ENCODE measurements around the gene S100A9. TPM values are rescaled to one million over a fixed set of nuclear protein-coding genes. Genes with fewer than 3 reads are reported as not detected.

The S100A9 gene
- total RNA-seq, 1 experiment from 2014 or later = 1.8 TPM

DNA sequence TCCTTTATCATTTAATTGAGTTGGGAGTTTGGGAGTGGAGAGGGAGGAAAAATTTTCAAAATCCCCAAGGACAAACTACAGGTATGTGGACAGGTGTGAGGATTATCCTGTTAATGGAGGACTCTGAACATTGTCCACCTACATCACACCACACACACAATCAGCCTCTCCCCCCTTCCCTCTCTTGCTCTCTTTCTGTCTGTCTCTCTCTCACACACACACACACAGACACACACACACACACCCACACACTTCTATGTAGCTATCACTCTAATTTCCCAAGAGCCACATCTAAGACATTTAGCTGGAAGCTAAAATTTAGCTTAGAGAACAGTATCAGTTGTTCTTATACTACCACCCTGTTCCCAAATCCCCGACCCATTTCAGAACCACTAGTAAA, 31.7 kb downstream of the S100A9 start:
- DNase-seq (ENCODE audit: low spot score) = no peak

DNA sequence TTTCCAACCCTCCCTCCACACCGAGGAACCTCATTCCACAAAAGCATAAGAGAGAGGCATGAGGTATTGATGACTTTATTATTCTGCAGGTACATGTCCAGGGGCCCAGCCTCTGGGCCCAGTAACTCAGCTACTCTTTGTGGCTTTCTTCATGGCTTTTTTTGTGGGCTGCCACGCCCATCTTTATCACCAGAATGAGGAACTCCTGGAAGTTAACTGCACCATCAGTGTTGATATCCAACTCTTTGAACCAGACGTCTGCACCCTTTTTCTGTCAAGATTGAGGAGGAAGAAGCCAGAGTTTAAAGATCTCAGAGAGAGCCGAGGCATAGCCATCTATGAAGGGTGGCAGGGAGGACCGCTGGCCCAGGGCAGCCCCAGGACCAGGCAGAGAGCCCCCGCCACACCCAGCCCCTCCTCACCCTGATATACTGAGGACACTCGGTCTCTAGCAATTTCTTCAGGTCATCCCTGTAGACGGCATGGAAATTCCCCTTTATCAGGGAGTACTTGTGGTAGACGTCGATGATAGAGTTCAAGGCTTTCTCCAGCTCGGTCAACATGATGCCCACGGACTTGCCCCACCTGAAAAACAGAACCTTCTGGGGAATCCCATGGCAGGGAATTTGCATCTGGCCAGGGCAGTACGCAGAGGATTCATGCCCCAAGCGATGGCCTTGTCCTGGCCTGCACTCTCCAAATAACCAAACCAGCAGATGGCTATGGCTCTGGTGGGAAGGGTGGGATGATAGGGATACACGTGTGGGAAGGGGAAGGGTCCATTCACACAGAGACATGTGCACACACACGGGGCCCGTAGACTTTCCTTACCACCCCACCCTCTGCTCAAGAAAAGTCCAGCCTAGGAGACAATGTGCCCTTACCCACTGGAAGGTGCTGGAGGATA, 32.6 kb downstream of the S100A9 start:
- no peak for DNase-seq (ENCODE audit: low spot score)

DNA sequence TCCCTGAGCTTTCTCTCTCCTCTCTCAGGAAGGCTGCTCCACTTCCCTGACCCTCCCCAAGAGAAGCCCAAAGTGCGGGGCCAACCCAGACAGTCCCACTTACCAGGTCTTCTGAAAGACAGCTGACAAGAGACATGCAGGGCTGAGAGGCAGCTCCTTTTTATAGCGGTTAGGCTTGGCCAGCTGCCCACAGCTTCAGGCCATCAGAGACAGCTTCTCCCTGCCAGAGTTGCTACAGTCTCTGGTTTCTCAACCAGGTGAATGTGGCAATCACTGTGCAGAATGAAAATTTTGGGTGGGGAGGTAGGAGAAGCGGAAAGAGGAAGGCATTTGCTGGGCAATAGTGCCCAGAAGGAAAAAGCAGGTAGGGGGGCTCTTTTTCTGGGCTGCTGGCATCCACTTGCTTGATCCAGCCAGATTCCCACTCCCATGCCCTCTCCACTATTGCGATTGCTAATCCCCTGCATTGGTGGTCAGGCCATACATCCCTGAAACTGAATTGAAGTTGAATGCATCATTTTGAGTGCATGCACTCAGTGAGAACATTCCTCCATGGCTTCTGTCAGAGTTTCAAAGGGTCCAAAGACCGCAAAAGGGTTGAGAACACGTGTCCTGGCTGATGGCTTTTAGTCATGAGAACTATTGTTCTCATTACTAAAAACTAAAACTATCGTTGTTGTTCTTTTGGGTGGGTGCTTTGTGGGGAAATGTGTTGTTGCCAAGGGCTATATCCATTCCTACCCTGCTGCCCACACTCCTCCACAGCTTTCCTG, 33.5 kb downstream of the S100A9 start, which contains the start of gene S100A8:
TSS of gene S100A8 (minus strand) at position 136 of the 773 bp plus-strand sequence. CDS start 538 bp downstream, outside the sequence.
- DNase-seq (ENCODE audit: low spot score) = no peak

DNA sequence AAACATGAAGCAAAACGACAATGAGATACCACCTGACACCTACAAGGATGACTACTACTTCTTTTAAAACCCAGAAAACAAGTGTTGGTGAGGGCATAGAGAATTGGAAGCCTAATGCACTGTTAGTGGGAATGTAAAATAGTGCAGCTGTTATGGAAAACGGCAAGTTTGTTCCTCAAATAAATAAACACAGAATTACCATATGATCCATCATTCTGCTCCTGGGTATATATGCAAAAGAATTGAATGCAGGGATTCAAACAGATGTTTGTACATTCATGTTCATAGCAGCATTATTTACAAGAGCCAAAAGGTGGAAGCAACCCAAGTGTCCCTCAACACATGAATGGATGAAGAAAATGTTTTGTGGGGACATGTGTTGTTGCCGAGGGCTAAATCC, 34.6 kb downstream of the S100A9 start:
- no peak for DNase-seq (ENCODE audit: low spot score)

DNA sequence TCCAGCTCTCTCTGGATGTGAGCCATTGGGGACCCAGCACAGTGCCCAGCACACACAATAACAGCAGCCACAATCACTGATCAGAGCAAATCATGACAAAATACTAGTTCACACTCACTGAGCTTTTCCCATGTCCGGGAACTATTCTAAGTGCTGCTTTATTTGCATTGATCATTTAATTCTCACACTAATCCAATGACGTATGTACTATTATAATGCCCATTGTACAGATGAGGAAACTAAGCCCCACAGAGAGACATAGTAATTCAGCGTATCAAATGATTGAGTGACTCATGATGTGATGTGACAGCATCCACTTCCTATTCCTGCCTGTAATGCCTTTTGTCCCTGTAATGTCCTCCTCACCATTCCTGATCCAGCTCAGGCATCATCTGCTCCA, 35.2 kb downstream of the S100A9 start:
- no peak for DNase-seq (ENCODE audit: low spot score)

- no peak for DNase-seq (ENCODE audit: low spot score)
Observed at GRCh38 chr1:153393926-153394325, 36.3 kb downstream of the S100A9 start.

DNA sequence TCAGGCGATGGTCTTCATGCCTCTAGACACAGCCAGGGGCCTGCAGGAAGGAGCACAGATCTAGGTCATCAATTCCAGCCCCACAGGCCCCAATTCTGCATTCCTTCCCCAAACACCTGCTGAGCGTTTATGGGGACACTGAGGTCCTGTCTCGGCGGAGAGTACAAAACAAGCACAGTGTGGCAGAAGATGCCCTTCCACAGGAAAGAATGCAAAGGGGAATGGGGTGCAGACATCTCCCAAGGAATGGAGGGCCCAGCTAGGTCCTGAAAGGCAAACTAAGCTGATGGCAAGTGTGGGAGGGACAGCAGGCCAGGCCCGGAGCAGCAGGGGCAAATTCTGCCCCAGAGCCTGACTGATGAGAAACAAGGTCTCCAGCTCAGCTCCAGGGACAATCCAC, 36.7 kb downstream of the S100A9 start:
- DNase-seq (ENCODE audit: low spot score) = no peak

- DNase-seq (ENCODE audit: low spot score) = no peak
Observed at GRCh38 chr1:153395136-153395685, 37.6 kb downstream of the S100A9 start.

DNA sequence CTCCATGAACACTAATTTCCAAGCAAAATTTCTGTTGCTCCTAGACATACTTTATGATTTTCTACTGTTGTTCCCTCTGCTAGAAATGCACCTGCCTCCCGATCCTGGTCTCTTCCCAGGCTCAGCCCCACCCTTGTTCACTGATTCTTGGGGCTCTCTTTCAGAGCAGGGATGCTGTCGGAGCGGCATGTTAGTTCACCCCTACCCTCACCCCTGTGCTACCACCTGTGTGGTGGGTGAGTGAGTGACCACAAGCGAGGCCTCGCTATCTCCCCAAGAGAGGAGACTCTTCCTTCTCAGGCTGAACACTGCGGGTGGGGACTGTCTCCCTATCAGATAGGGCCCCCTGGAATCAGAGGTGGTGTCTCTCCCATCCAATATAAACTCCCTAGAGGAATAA, 38.1 kb downstream of the S100A9 start:
- DNase-seq (ENCODE audit: low spot score) = no peak

GRCh38 chr1:153396461-153396860, 38.8 kb downstream of the S100A9 start:
- DNase-seq (ENCODE audit: low spot score) = no peak

DNA sequence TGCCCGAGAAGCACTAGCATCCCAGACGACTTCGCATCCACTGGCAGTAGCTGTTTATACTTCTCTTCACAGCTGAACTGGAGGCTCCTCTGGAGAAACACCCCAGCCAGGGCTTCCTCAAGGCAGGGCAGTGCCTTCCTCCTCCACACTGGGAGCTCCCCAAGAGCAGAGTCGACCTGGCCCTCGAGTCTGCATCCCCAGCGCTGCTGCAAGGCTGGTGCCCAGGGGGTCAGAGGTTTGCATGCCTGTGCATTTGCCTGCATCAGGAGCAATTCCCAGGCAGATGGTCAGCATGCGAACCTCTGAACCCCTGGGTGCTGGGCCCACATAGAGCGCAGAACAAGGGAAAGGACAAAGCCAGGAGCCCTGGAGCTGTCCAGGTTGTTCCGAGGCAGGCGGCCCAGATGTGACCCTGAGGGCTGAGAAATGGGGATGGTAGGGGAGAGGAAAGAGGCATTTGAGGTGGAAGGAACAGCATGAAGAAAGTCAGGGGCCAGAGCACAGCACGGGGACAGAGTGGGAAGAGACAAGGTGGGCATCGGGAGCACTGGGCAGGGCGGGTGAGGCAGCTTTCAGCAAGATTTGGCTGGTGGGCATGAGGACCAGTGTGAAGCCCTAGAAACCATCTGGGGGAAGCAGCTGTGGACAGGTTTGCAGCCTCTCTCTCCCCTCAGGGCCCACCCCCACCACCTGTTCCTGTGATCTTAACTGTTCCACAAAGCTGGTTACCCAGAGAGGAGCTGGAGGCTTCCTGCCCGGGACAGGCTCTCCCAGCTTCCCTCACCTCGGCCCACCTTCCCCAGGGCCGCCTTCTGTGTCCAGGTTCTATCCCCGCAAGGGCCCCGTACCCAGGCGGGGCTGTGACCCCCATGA, 39.6 kb downstream of the S100A9 start:
- no peak for DNase-seq (ENCODE audit: low spot score)

GRCh38 chr1:153397924-153398651, 40.4 kb downstream of the S100A9 start:
- no peak for DNase-seq (ENCODE audit: low spot score)

GRCh38 chr1:153399401-153400055, 41.9 kb downstream of the S100A9 start:
- DNase-seq (ENCODE audit: low spot score) = no peak

DNA sequence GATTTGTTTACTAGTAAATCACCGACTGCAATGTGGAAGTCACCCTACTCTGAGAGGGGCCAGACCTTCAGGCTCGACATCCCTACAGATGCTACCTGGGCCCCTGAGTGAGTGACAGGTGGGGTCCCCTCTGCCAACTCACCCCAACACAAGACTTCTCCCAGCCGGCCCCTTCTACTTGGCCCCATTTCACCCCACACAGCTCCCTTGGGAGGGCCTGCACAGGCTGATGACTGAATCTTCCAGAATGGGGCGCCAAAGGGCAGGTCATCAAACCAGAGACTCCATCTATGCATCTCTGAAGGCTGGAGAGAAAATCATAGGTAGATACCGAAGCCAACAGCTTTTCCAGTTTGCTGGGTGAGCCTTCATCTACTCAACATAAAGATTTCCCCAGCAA, 42.6 kb downstream of the S100A9 start:
- DNase-seq (ENCODE audit: low spot score) = peak; percentile 2

DNA sequence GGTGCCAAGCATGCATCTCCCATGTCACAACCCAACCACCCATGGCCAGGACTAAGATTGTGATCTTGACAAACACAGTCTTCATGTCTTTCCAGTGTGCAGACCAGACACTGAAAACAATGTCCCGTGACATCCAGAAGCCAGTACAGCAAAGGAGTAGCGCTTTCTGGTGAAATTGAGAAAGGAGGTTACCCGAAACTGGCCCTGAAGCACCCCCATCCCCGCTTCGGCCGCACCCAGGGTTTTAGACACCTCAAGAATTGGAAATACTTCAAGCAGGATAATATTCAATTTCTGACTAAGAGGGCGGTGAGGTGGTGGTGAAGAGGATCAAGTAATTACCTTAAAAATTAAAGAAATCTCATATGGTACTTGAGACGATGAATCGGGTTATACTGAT, 43.8 kb downstream of the S100A9 start:
- no peak for DNase-seq (ENCODE audit: low spot score)

DNA sequence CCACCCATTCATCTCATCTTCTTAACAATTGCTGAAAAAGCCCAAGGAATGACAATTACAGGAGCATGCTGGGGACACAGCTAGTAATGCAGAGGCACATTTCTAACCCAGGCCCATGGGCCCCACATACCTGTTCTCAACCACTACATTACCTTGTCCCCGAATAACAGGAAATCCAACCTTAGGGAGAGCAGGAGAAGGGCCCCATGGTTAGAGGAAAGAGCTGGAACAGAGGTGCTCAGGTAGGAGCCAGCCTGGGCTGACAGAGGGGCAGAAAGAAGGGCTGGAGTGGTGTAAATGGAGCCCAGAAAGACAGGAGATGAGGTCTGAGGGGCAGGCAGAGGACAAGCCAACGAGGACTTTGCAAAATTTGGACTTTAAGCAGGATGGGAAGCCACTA, 44.6 kb downstream of the S100A9 start:
- DNase-seq (ENCODE audit: low spot score) = no peak

DNA sequence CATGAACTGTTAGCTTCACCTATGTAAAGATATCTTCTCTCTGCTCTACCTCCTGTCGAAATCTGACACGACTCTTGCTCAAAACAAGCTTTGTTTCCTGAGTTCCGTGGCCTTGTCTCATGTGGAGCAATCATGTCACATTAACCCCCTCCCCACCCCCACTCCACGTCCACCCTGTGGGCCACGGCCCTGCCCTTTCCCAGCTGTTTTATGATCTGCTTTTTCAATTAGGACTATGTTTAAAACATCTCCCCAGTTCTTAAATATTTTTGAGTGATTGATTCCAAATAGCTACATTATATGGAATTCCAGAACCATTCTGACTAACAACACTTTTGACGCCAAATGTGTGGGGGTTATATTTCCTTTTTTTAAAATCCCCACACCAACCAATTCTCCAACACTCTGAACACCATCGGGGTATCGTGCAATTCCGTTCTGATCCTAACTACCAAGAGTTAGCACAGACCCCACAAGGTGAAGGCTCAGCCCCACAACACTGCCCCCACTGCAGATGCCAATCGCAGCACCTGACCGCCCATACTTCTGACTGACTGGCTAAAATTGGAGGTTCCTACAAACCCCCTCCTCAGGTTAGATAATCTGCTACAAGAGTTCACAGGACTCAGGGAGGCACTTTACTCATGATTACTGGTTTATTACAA, 45.9 kb downstream of the S100A9 start:
- DNase-seq (ENCODE audit: low spot score) = no peak

- DNase-seq (ENCODE audit: low spot score) = no peak
Observed at GRCh38 chr1:153404086-153404635, 46.5 kb downstream of the S100A9 start.

GRCh38 chr1:153404768-153405167, 47.1 kb downstream of the S100A9 start:
- peak; percentile 57 for DNase-seq (ENCODE audit: low spot score)

Data from HT-29 (cell line).